PFSK-1 (cell line): ENCODE results near the gene SPIN3.

ENCODE experiments used
- FOXP2 ChIP-seq: optimal IDR thresholded peaks from 2 replicates; pipeline ENCODE3; 2011; ENCODE audit warnings: borderline replicate concordance, control low read depth, inconsistent platforms; ENCODE audit not compliant: insufficient read depth; ENCODE audit errors: extremely low read length, extremely low read depth
- POLR2AphosphoS5 ChIP-seq: IDR thresholded peaks from 2 replicates; pipeline ENCODE4 v1.6.1; 2012; ENCODE audit warnings: low read depth, mild to moderate bottlenecking, control low read depth, low read length, moderate library complexity
- SIN3A ChIP-seq: IDR thresholded peaks from 2 replicates; pipeline ENCODE4 v1.6.1; 2012; ENCODE audit warnings: mild to moderate bottlenecking, low read length, moderate library complexity, borderline replicate concordance; ENCODE audit not compliant: insufficient read depth
- TAF1 ChIP-seq: IDR thresholded peaks from 2 replicates; pipeline ENCODE4 v1.6.1; 2012; ENCODE audit warnings: low read length, control low read depth, borderline replicate concordance; ENCODE audit not compliant: insufficient read depth
- TF ChIP-seq, protein P1 (sequence below), 2 experiments: IDR thresholded peaks; 2 replicates each; pipeline versions ENCODE4 v1.6.1 to v1.8.0; 2011 to 2012; ENCODE audit warnings: low read depth in 2 of 2, low read length in 2 of 2, control low read depth in 1 of 2, inconsistent platforms in 1 of 2, mild to moderate bottlenecking in 1 of 2, moderate library complexity in 1 of 2; ENCODE audit not compliant: insufficient read depth in 1 of 2

SPIN3 gene

DNA sequence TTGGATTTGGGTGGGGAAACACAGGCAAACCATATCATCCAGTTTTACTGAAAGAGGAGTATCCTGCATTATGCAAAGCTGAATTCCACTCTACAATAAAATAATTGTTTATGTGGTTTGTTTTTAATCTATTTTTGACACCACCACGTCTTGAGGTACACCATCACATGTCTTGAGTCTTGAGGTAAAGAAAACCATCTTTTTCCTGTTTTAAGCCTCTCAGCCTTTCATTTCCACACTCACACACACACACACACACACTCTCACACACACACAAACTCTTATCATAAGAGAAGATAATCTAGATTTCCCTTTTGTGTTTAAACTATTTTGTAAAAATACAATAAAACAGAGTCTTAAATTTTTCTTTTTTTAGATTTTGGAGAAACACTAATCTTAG, 32.0 kb downstream of the SPIN3 start:
- TF ChIP-seq TAF1 = no peak
- TF ChIP-seq FOXP2 = no peak
- no peak for TF ChIP-seq SIN3A
- TF ChIP-seq, protein P1, sequence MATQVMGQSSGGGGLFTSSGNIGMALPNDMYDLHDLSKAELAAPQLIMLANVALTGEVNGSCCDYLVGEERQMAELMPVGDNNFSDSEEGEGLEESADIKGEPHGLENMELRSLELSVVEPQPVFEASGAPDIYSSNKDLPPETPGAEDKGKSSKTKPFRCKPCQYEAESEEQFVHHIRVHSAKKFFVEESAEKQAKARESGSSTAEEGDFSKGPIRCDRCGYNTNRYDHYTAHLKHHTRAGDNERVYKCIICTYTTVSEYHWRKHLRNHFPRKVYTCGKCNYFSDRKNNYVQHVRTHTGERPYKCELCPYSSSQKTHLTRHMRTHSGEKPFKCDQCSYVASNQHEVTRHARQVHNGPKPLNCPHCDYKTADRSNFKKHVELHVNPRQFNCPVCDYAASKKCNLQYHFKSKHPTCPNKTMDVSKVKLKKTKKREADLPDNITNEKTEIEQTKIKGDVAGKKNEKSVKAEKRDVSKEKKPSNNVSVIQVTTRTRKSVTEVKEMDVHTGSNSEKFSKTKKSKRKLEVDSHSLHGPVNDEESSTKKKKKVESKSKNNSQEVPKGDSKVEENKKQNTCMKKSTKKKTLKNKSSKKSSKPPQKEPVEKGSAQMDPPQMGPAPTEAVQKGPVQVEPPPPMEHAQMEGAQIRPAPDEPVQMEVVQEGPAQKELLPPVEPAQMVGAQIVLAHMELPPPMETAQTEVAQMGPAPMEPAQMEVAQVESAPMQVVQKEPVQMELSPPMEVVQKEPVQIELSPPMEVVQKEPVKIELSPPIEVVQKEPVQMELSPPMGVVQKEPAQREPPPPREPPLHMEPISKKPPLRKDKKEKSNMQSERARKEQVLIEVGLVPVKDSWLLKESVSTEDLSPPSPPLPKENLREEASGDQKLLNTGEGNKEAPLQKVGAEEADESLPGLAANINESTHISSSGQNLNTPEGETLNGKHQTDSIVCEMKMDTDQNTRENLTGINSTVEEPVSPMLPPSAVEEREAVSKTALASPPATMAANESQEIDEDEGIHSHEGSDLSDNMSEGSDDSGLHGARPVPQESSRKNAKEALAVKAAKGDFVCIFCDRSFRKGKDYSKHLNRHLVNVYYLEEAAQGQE (IDR thresholded peaks at IDR 0.05; ENCODE audit: insufficient read depth in 1 of 2, low read depth in 2 of 2, low read length in 2 of 2) = no peak
- TF ChIP-seq POLR2AphosphoS5 = no peak

DNA sequence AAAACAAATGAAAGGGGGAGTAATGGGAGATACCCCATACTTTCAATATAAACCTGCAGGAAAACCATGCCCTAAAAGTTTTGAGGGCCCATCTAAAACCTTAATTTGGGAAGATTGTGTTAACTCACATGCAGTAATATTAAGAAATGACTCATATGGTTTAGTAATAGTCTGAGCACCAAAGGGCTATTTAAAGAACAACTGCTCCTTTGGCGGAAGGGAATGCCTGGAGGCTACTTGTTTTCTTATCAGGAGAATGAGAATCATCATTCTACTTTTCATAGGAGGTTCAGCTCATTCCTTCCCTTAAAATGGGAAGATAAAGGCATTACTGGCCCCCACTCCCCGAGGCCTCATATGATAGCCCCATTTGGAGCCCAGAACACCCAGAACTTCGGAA, 47.6 kb downstream of the SPIN3 start:
- TF ChIP-seq SIN3A = no peak
- TF ChIP-seq, protein P1 (IDR thresholded peaks at IDR 0.05; ENCODE audit: insufficient read depth in 1 of 2, low read depth in 2 of 2, low read length in 2 of 2) = no peak
- no peak for TF ChIP-seq TAF1
- no peak for TF ChIP-seq POLR2AphosphoS5
- TF ChIP-seq FOXP2 = no peak

DNA sequence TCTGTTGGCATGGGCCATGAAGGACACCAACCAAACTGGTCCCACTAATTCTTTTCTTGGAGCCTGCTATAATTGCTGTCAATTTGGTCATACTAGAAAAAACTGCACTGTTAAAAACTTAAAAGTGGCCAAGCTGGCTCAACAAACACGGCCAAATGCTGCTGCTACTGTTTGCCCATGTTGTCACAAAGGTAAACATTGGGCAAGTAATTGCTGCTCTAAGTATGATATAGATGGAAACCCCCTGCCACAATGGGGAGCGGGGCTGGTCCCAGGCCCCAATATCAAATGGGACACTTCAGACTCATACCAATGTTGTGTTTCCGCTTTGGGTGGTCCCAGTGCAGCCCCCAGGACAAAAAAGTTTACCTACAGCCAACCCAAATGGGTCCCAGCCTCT, 52.1 kb downstream of the SPIN3 start:
- TF ChIP-seq FOXP2 = no peak
- TF ChIP-seq, protein P1 (IDR thresholded peaks at IDR 0.05; ENCODE audit: insufficient read depth in 1 of 2, low read depth in 2 of 2, low read length in 2 of 2) = no peak
- TF ChIP-seq POLR2AphosphoS5 = no peak
- TF ChIP-seq TAF1 = no peak
- TF ChIP-seq SIN3A = no peak
